Kidney (tissue), 14 donors: ENCODE data around the gene KIF18A. TPM values are rescaled to one million over a fixed set of nuclear protein-coding genes. Genes with fewer than 3 reads are reported as not detected.

Experiments
- DNase-seq, 5 donors: peaks; one replicate each; pipeline ENCODE4 v3.0.0-alpha.2; 2013 to 2020
- FAIRE-seq: peaks from 2 replicates; lab custom pipeline; 2012; peaks lifted over from hg19 to GRCh38; lab: Jason Lieb, UNC
- H3K27ac ChIP-seq, 2 donors: one replicate each; pipeline ENCODE4 v1.7.0; 2013; ENCODE audit warnings: low read depth in 2 of 2, low read length in 2 of 2, inconsistent platforms in 1 of 2
- H3K27me3 ChIP-seq: one replicate; pipeline ENCODE4 v1.7.1; 2013; ENCODE audit warnings: low read length, inconsistent platforms; ENCODE audit not compliant: control insufficient read depth, insufficient read depth
- H3K36me3 ChIP-seq, 3 donors: one replicate each; pipeline versions ENCODE4 v1.7.0 to v1.7.1; 2013; ENCODE audit warnings: low read length in 3 of 3, control low read depth in 1 of 3, inconsistent platforms in 1 of 3; ENCODE audit not compliant: insufficient read depth in 3 of 3, control insufficient read depth in 2 of 3
- H3K4me1 ChIP-seq, 3 donors: one replicate each; pipeline versions ENCODE4 v1.7.0 to v1.7.1; 2013; ENCODE audit warnings: low read length in 3 of 3, inconsistent platforms in 1 of 3, low read depth in 1 of 3; ENCODE audit not compliant: control insufficient read depth in 2 of 3, insufficient read depth in 2 of 3
- H3K4me3 ChIP-seq, 3 donors: one replicate each; pipeline versions ENCODE4 v1.7.0 to v1.8.1; 2013; ENCODE audit warnings: low read length in 3 of 3, control low read depth in 1 of 3, inconsistent platforms in 1 of 3
- H3K9ac ChIP-seq, 3 donors: one replicate each; pipeline versions ENCODE4 v1.7.0 to v1.7.1; 2013; ENCODE audit warnings: low read length in 3 of 3, control low read depth in 1 of 3, inconsistent platforms in 1 of 3
- H3K9me3 ChIP-seq, 3 donors: one replicate each; pipeline versions ENCODE4 v1.7.0 to v1.7.1; 2013; ENCODE audit warnings: low read length in 3 of 3, control low read depth in 1 of 3, inconsistent platforms in 1 of 3; ENCODE audit not compliant: control insufficient read depth in 2 of 3, insufficient read depth in 1 of 3
- CTCF ChIP-seq: IDR thresholded peaks from 3 replicates; pipeline ENCODE4 v1.5.1; 2012; ENCODE audit warnings: mild to moderate bottlenecking, moderate library complexity, borderline replicate concordance; ENCODE audit not compliant: insufficient read depth; ENCODE audit errors: extremely low read depth
- intact Hi-C: fragments of 100-400 bp; cut with DNase I; formaldehyde crosslinking; loops from one replicate; pipeline ENCODE4 v1.11.1; 2022
- polyA plus RNA-seq: library from polyadenylated mRNA; stranded (reverse); fragments of 350-450 nt; fragmentation: Illumina TruSeq; extraction: RNeasy Lipid Tissue Mini Kit (QIAGEN cat#74804); gene quantifications from one replicate; pipeline ENCODE4 v1.2.3, GENCODE V29; 2014; ENCODE audit warnings: low read depth, low replicate concordance; ENCODE audit not compliant: insufficient read depth
- total RNA-seq: library from RNA; stranded (reverse); fragmentation: NEBNext Ultra II Directional; extraction: Animal tissue kit (Norgen Biotek cat#: 25700); gene quantifications from one replicate; pipeline ENCODE4 v1.2.1, GENCODE V29; 2021
- donor health status: control.
- donor health status: control.
- donor health status: control.
- donor health status: control.
- donor health status: control.
- donor health status: DM: yes; HTN: yes; CAD: no.
- donor health status: Normal renal cell carcinoma (clear cell type).

The KIF18A gene
- total and polyA plus RNA-seq, 2 donors from 2014 or later = 0.39 to 0.50 TPM

- no peaks in the 10 kb centered on the region for H3K27me3 ChIP-seq
- no peaks in the 10 kb centered on the region for H3K4me1 ChIP-seq
- TF ChIP-seq CTCF = no peak
- no peak overlapping the region for H3K4me3 ChIP-seq
- intact Hi-C loops = no loop called here
- DNase-seq = no peak
- no peak overlapping the region for H3K9ac ChIP-seq
- FAIRE-seq = no peak
- H3K36me3 ChIP-seq = no peaks in the 10 kb centered on the region
- H3K9me3 ChIP-seq = no peaks in the 10 kb centered on the region
- H3K27ac ChIP-seq = no peak overlapping the region
Observed at GRCh38 chr11:28086569-28086968, 21.4 kb downstream of the KIF18A start.

- intact Hi-C loops = no loop called here
- H3K9ac ChIP-seq = no peak overlapping the region
- FAIRE-seq (no peak), DNase-seq (no peak)
- no peaks in the 10 kb centered on the region for H3K36me3 ChIP-seq
- H3K4me3 ChIP-seq = no peak overlapping the region
- H3K9me3 ChIP-seq = no peaks in the 10 kb centered on the region
- no peak overlapping the region for H3K27ac ChIP-seq
- H3K27me3 ChIP-seq = no peaks in the 10 kb centered on the region
- no peak for TF ChIP-seq CTCF
- no peaks in the 10 kb centered on the region for H3K4me1 ChIP-seq
Observed at GRCh38 chr11:28083118-28083517, 24.8 kb downstream of the KIF18A start.

GRCh38 chr11:28077521-28077920, 30.4 kb downstream of the KIF18A start:
- FAIRE-seq (no peak), DNase-seq (no peak)
- no peaks in the 10 kb centered on the region for H3K36me3 ChIP-seq
- H3K4me3 ChIP-seq = no peak overlapping the region
- no peaks in the 10 kb centered on the region for H3K4me1 ChIP-seq
- intact Hi-C loops = no loop called here
- no peaks in the 10 kb centered on the region for H3K27me3 ChIP-seq
- H3K9ac ChIP-seq = no peak overlapping the region
- H3K9me3 ChIP-seq = no peaks in the 10 kb centered on the region
- no peak for TF ChIP-seq CTCF
- H3K27ac ChIP-seq = no peak overlapping the region

- intact Hi-C loops = no loop called here
- H3K4me1 ChIP-seq = no peaks in the 10 kb centered on the region
- no peaks in the 10 kb centered on the region for H3K36me3 ChIP-seq
- H3K27ac ChIP-seq = no peak overlapping the region
- DNase-seq (no peak), FAIRE-seq (no peak)
- no peak overlapping the region for H3K4me3 ChIP-seq
- TF ChIP-seq CTCF = no peak
- no peaks in the 10 kb centered on the region for H3K9me3 ChIP-seq
- no peak overlapping the region for H3K9ac ChIP-seq
- H3K27me3 ChIP-seq = no peaks in the 10 kb centered on the region
Observed at GRCh38 chr11:28072321-28072720, 35.6 kb downstream of the KIF18A start.
